HG03280 (cell line): ENCODE measurements around the gene PRXL2C.

ENCODE experiments used
- ATAC-seq: cut with Tn5 transposase; IDR thresholded peaks from one replicate; pipeline ENCODE4 v1.9.1; 2021; ENCODE audit warnings: mild to moderate bottlenecking, moderate library complexity; ENCODE audit not compliant: unreplicated experiment

Gene PRXL2C

GRCh38 chr9:96612966-96613589 is 42.0 kb downstream of the PRXL2C start:
- no peak for ATAC-seq

- ATAC-seq, result no peak
These were observed 42.8 kb downstream of the PRXL2C start for GRCh38 chr9:96612105-96612965.

GRCh38 chr9:96611302-96611701 is 43.8 kb downstream of the PRXL2C start:
- ATAC-seq, result no peak

GRCh38 chr9:96609732-96610131 is 45.4 kb downstream of the PRXL2C start:
- ATAC-seq, result no peak

- no peak for ATAC-seq
These were observed 47.1 kb downstream of the PRXL2C start for GRCh38 chr9:96607971-96608370.

GRCh38 chr9:96605328-96605727 is 49.8 kb downstream of the PRXL2C start:
- ATAC-seq, result no peak

GRCh38 chr9:96604004-96604319 is 51.2 kb downstream of the PRXL2C start:
- no peak for ATAC-seq

- ATAC-seq, result no peak
These were observed 51.7 kb downstream of the PRXL2C start for GRCh38 chr9:96603305-96604003.

- ATAC-seq, result no peak
These were observed 55.8 kb downstream of the PRXL2C start for GRCh38 chr9:96599298-96599697.

- no peak for ATAC-seq
These were observed 58.5 kb downstream of the PRXL2C start for GRCh38 chr9:96596601-96597111.
